PC-3 (cell line): Measurements from ENCODE around the gene UMODL1. TPM values are rescaled to one million over a fixed set of nuclear protein-coding genes. Genes with fewer than 3 reads are reported as not detected.

ENCODE experiments used
- ATAC-seq: fragments of 200-7000 bp; cut with Tn5 transposase; 2 replicates; pipeline ENCODE4 v1.9.1; 2020; ENCODE audit warnings: mild to moderate bottlenecking, moderate library complexity
- BruUV-seq: library from RNA; stranded (reverse); fragments of 400-500 nt; replicated peaks from 2 replicates; lab custom pipeline; 2021; lab: Mats Ljungman, UMichigan
- CTCF ChIA-PET: fragments of 300-600 bp; sonication (Branson Sonifier 250); formaldehyde crosslinking; loops from one replicate; lab custom pipeline; 2022; ENCODE audit warnings: antibody characterized with exemption; lab: Charles Lee
- POLR2A ChIA-PET: fragments of 300-600 bp; sonication (Branson Sonifier 250); formaldehyde crosslinking; loops from one replicate; lab custom pipeline; 2022; ENCODE audit warnings: antibody characterized with exemption; ENCODE audit not compliant: unreplicated experiment; lab: Charles Lee
- DNase-seq: peaks from one replicate; pipeline ENCODE4 v3.0.0-alpha.2; 2015
- H2AFZ ChIP-seq: fragments of 300-600 bp; sonication (generic); 2 replicates; pipeline ENCODE4 v1.6.0; 2016; ENCODE audit warnings: antibody characterized with exemption, low read length
- H3F3A ChIP-seq: fragments of 300-600 bp; sonication (generic); one replicate; pipeline ENCODE4 v1.6.0; 2017; ENCODE audit warnings: antibody characterized with exemption, low read length, control low read depth, mild to moderate bottlenecking; ENCODE audit not compliant: unreplicated experiment
- H3K27ac ChIP-seq: fragments of 300-600 bp; sonication (generic); 2 replicates; pipeline ENCODE4 v1.5.1; 2016; ENCODE audit warnings: mild to moderate bottlenecking, low read length
- H3K27me3 ChIP-seq: fragments of 300-600 bp; sonication (generic); 2 replicates; pipeline ENCODE4 v1.6.1; 2016; ENCODE audit warnings: low read length, mixed read lengths
- H3K36me3 ChIP-seq: fragments of 300-600 bp; sonication (generic); 2 replicates; pipeline ENCODE4 v1.6.1; 2016; ENCODE audit warnings: low read depth, mixed run types, low read length, mixed read lengths
- H3K4me1 ChIP-seq: fragments of 300-600 bp; sonication (generic); 2 replicates; pipeline ENCODE4 v1.5.1; 2016; ENCODE audit warnings: low read length; ENCODE audit not compliant: insufficient read depth
- H3K4me2 ChIP-seq: fragments of 300-600 bp; sonication (generic); 2 replicates; pipeline ENCODE4 v1.6.0; 2016; ENCODE audit warnings: low read length
- H3K4me3 ChIP-seq: fragments of 300-600 bp; sonication (generic); 2 replicates; pipeline ENCODE4 v1.5.1; 2016; ENCODE audit warnings: mild to moderate bottlenecking, low read length, mixed read lengths
- H3K79me2 ChIP-seq: fragments of 300-600 bp; sonication (generic); 2 replicates; pipeline ENCODE4 v1.6.1; 2017; ENCODE audit warnings: low read length, mixed read lengths
- H3K9ac ChIP-seq: fragments of 300-600 bp; sonication (generic); 2 replicates; pipeline ENCODE4 v1.6.0; 2016; ENCODE audit warnings: mild to moderate bottlenecking, low read length
- H3K9me2 ChIP-seq: fragments of 300-600 bp; sonication (generic); replicated peaks from 2 replicates; pipeline ENCODE4 v1.6.1; 2016; ENCODE audit warnings: mixed run types, low read length, mixed read lengths
- H3K9me3 ChIP-seq: fragments of 300-600 bp; sonication (generic); 2 replicates; pipeline ENCODE4 v1.6.1; 2016; ENCODE audit warnings: low read length, mixed read lengths
- H4K20me1 ChIP-seq: fragments of 300-600 bp; sonication (generic); 2 replicates; pipeline ENCODE4 v1.6.1; 2016; ENCODE audit warnings: low read length, mixed read lengths
- EZH2 ChIP-seq: fragments of 300-600 bp; sonication (generic); IDR thresholded peaks from one replicate; pipeline ENCODE4 v1.6.1; 2017; ENCODE audit warnings: antibody characterized with exemption, mild to moderate bottlenecking, low read length; ENCODE audit not compliant: unreplicated experiment
- EZH2phosphoT487 ChIP-seq: fragments of 300-600 bp; sonication (generic); IDR thresholded peaks from 2 replicates; pipeline ENCODE4 v1.6.1; 2018; ENCODE audit warnings: mild to moderate bottlenecking, antibody characterized with exemption, low read length, borderline replicate concordance
- intact Hi-C: fragments of 100-400 bp; cut with micrococcal nuclease; formaldehyde crosslinking; loops from 2 replicates; pipeline ENCODE4 v1.9.0; 2023
- total RNA-seq: library from RNA; depleted of rRNA; stranded (reverse); fragments of >200 nt; gene quantifications from 2 replicates; pipeline ENCODE4 v1.2.3, GENCODE V29; 2014
- TF ChIP-seq, protein P1 (sequence below): fragments of 300-600 bp; sonication (generic); conservative IDR thresholded peaks from 2 replicates; pipeline ENCODE4 v1.5.1; 2017; ENCODE audit warnings: antibody characterized with exemption, low read depth, mild to moderate bottlenecking, low read length

Gene UMODL1
- total RNA-seq, 1 experiment from 2014 or later: not detected

DNA sequence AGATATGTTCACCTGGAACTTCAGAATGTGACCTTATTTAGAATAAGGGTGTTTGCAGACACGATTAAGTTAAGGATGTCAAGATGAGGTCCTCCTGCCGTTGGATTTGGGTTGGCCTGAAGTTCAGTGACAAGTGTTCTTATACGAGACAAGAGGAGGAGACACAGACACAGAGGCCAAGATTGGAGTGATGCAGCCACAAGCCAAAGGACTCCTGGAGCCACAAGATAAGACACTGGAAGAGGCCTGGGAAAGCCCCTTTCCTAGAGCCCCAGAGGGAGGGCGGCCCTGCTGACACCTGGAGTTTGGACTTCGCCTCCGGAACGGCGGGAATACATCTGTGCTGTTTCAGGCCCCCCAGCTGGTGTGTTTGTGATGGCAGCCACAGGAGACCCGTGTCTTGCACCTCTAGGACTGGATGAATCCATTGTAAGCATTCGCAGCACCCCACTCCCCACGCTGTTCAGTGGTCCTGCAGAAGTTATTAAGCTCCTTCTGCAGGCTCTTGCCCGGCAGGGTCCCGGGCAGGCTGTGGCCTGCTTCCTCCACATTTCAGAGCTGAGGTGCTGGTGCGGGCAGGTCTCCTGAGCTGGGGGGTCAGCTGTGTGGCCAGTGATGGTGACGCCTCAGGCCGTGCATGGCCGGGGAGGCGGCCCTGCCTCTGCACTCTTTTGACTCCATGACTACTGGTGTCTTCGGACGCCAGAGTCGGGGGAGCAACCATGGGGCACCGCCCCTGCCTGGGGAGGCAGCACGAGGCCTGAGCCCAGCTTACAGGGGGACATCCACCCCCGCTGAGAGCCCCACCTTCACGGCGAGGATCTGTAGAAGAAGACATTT, 34.6 kb downstream of the UMODL1 start:
- no peak for ATAC-seq
- no peak overlapping the region for H3K4me3 ChIP-seq
- no TSS peak for BruUV-seq
- ChIA-PET POLR2A (no interaction called here), CTCF (no interaction called here)
- 0 out of 2 replicates have a peak, but pooled peaks cover 11% of the 10 kb centered on the region for H3K4me1 ChIP-seq
- H3K9me3 ChIP-seq: no peaks in the 10 kb centered on the region
- no peaks in the 10 kb centered on the region for H3K9me2 ChIP-seq
- H3K27ac ChIP-seq: no peak overlapping the region
- no peaks in the 10 kb centered on the region for H3K27me3 ChIP-seq
- intact Hi-C loops: no loop called here
- no peak overlapping the region for H3K4me2 ChIP-seq
- no peaks in the 10 kb centered on the region for H3K79me2 ChIP-seq
- no peaks in the 10 kb centered on the region for H3F3A ChIP-seq
- H2AFZ ChIP-seq: no peak overlapping the region
- DNase-seq: no peak
- H3K9ac ChIP-seq: no peak overlapping the region
- TF ChIP-seq, protein P1, sequence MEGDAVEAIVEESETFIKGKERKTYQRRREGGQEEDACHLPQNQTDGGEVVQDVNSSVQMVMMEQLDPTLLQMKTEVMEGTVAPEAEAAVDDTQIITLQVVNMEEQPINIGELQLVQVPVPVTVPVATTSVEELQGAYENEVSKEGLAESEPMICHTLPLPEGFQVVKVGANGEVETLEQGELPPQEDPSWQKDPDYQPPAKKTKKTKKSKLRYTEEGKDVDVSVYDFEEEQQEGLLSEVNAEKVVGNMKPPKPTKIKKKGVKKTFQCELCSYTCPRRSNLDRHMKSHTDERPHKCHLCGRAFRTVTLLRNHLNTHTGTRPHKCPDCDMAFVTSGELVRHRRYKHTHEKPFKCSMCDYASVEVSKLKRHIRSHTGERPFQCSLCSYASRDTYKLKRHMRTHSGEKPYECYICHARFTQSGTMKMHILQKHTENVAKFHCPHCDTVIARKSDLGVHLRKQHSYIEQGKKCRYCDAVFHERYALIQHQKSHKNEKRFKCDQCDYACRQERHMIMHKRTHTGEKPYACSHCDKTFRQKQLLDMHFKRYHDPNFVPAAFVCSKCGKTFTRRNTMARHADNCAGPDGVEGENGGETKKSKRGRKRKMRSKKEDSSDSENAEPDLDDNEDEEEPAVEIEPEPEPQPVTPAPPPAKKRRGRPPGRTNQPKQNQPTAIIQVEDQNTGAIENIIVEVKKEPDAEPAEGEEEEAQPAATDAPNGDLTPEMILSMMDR: no peak
- TF ChIP-seq EZH2phosphoT487: no peak
- no peak for TF ChIP-seq EZH2
- no peaks in the 10 kb centered on the region for H4K20me1 ChIP-seq
- no peaks in the 10 kb centered on the region for H3K36me3 ChIP-seq

DNA sequence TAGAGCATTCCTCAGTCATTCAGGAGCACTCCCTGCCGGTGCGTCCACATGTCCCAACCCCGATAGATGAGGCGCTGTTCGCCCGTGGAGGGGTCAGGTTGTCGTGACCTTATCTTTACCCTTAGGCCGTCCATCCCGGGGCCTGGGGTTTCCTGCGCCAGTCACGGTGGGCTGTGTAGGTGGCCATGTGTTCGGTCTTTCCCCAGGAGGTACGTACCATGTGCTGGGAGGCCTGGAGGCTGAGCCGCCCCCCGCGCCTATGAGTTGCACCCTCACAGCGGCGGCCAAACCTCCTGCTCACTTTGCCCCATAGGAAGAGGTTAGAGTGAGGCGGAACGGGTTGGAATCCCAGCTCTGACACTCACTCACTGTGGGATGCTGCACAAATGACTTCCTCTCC, 35.3 kb downstream of the UMODL1 start:
- H2AFZ ChIP-seq: no peak overlapping the region
- no peak for ATAC-seq
- DNase-seq: no peak
- no peak overlapping the region for H3K4me3 ChIP-seq
- no peak overlapping the region for H3K27ac ChIP-seq
- H3K79me2 ChIP-seq: no peaks in the 10 kb centered on the region
- no peaks in the 10 kb centered on the region for H3F3A ChIP-seq
- H3K9ac ChIP-seq: no peak overlapping the region
- no peaks in the 10 kb centered on the region for H4K20me1 ChIP-seq
- no peaks in the 10 kb centered on the region for H3K9me3 ChIP-seq
- H3K36me3 ChIP-seq: no peaks in the 10 kb centered on the region
- no peaks in the 10 kb centered on the region for H3K9me2 ChIP-seq
- H3K4me2 ChIP-seq: no peak overlapping the region
- TF ChIP-seq EZH2phosphoT487: no peak
- TF ChIP-seq EZH2: no peak
- TF ChIP-seq, protein P1: no peak
- H3K27me3 ChIP-seq: no peaks in the 10 kb centered on the region
- H3K4me1 ChIP-seq: 0 out of 2 replicates have a peak, but pooled peaks cover 11% of the 10 kb centered on the region
- intact Hi-C loops: no loop called here
- ChIA-PET POLR2A (no interaction called here), CTCF (no interaction called here)
- BruUV-seq: no TSS peak
